ENCODE results near the gene ANO1.
"Not testable (repeated sequence)": the region's sequence is repeated elsewhere in the genome, so short reads cannot be mapped to it uniquely, and the experiment has no call there.

Gene ANO1

DNA sequence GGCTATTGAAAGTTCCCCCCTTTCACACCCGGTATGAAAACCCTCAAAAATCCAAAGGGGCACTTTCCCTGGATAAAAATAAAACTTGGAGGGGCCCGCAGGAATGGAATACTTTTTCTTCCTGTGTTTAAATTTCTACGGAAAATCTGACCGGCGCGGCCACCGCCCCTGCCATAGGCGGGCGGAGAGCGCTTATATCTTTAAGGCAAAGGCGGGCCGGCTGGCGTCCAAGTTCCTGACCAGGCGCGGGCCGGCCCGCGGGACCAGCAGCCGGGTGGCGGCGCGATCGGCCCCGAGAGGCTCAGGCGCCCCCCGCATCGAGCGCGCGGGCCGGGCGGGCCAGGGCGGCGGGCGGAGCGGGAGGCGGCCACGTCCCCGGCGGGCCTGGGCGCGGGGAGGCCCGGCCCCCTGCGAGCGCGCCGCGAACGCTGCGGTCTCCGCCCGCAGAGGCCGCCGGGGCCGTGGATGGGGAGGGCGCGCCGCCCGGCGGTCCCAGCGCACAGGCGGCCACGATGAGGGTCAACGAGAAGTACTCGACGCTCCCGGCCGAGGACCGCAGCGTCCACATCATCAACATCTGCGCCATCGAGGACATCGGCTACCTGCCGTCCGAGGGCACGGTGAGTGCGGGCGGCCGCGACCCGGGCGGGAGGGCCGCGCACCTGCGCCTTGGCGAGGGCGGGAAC is at the start of gene ANO1:
Gene ANO1, plus strand, starts transcription at position 223 of the 686 bp plus-strand sequence. Its CDS starts 290 bp downstream, at position 513.
- no peak for DNase-seq

DNA sequence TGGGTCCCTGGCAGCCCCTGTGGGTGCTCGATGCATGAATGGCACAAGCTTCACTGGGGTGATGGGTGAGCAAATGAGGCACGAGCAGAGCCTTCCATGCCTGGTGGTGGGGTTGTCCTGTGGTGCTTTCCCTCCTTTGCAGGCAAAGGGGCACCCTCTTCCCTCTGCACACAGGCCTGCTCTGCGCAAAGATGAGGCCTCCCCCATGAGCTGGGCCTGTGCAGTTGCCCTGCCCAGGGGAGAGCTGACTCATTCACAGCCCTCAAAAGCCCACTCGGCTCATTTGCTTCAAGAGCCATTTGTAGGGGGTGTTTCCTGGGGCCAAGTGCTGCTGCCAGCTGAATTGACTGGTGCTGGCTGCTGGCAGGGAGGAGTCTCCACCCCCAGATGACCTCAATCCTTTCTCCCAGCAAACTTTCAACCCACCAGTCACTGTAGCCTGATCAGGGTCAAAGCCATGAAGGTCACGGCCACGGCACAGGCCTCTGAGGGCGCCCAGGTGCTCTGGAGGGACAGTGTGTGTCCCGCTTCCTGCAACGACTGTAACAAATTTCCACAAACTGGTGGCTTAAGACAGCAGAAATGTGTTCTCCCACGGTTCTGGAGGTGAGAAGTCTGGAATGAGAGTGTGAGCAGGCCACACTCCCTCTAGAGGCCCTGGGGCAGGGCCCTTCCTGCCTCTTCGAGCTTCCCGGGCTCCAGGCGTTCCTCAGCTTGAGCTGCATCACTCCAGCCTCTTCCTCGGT is 48.8 kb upstream of the ANO1 start:
- no peak for DNase-seq

DNA sequence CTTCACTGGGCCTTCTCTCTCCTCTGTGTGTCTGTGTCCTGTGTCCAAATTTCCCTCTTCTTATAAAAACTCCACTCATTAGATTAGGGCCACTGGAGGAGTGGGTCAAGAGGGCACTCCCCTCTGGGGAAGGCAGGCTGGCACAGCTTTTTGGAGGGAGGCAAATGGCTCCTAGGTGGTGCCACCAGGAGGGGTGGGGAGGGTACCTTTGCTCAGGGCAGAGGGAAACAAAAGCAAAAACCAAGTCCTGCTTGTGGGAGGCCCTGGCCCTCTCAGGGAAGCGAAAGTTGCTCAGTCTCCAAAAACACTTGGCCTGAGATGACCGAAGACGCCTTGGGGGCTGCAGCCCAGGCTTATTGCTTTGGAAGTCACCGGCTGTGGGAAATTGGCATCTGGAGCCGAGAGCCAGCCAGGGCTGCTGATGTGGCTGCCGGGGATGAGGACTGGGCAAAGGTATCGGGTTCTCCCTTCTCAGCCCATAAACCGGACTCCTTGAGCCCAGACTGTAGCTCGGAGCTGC is 48.2 kb upstream of the ANO1 start:
- no peak for DNase-seq

DNA sequence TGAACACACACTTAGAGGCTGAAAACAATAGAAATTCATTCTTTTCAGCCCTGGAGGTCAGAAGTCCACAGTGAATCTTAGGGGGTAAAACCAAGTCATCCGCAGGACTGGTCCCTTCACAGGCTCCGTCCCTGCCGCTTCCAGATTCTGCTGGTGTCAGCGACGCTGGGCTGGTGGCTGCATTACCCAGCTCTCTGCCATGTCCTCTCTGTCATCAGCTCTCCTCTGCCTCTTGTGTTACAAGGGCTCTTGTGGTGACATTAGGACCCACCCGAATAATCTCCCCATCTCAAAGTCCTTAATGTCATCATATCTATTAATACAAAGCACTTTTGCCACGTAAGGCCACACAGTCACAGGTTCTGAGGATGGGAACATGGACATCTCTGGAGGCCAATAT is 47.7 kb upstream of the ANO1 start:
- DNase-seq, result no peak

DNA sequence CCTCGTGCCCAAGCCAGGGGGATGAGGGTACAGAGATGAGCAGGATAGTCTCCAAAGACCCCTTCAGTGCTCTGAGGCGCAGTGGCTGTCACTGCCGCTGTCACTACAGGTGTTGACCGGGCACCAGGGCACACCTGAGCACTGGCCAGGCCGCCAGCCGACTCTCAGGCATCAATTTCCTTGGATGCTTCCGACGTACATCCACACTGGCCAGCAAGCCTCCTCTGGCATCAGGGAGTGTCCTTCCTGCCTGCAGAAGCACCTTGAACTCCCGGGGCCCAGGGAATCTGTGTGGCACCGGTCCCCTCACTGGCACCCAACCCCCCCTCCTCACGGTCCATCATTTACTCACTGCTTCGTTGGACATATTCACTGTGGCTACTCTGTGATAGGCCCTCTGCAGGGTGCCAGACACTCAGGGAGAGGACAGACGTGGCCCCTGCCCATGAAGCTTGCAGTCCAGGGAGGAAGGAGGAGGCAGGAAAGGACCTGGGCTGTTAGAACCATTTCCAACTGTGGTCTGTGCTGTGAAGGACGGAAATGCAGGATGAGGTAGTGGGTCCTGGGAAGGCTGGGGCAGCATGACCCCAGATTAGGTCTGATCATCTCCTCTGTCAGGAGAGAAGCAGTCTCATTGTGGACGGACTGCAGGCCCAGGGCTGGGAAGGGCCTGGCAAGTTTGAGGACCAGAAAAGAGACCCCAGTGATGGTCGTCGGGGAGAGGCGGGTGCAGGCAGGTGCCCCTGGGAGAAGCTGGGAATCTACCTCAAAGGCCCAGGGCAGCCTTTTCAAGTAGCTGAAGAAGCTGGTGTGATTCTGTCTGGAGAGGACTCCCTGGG is 46.3 kb upstream of the ANO1 start:
- DNase-seq, result no peak

DNA sequence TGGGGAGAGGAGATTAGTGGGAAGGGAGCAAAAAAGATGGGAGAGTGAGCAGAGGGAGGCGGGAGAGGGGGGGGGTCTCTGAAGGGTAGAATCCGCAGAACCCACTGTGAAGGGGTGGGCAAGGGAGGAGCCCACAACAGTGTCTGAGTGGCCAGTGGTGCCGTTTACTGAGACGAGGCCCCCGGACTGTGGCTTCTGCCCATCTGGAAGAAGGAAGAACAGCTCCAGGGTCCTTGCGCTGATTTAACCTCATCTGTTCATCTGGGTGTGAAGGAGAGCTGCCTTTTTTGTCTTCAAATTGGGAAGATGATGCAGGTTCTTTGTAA is 45.7 kb upstream of the ANO1 start:
- no peak for DNase-seq

DNA sequence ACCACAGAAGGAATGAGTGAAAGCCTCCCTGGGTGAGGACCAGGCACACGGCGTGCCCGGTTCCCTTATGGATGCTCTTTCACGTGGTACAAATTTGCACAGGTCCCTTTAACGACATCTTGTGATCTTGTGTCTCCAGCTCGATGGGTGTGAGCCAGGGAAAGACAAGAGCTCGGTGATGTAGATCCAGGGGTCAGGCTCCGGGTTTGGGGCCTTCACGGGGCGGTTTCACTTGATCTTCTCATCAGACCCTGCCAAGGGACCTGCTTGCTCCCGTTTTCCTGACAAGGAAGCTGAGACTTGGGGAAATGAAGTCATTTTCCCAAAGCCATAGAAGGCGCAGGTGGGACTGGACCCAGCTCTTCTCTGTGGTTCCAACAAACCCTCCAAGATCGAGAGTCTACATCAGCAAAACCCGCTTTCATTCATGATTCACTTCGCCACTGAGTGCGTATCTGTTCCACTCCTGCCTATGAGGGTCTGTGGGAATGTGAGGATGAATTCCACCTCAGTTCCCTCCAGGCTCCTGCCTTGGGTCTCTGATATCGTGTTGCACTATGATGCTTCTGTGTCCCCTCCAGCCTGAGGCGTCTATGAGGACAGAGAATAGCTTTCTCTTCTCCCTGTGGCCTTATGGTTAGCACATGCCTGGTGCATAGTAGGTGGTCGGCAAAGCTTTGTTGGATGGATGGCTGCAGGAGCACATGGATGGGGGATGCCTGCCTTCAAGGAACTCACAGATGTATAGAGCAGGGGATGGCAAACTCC is 45.0 kb upstream of the ANO1 start:
- no peak for DNase-seq

DNA sequence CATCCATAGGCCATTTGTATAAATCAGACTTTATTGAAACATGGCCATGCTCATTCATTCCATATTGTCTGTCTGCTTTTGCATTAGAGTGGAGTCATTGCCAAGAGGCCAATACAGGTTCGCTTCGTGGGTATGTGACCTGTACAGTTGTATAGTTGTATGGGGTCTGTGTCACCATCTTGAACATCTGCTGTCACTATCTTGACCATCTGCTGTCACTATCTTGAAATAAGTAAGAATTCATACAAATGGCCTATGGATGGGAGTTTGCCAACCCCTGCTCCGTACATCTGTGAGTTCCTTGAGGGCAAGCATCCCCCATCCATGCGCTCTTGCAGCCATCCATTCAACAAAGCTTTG is 44.4 kb upstream of the ANO1 start:
- DNase-seq, result no peak

DNA sequence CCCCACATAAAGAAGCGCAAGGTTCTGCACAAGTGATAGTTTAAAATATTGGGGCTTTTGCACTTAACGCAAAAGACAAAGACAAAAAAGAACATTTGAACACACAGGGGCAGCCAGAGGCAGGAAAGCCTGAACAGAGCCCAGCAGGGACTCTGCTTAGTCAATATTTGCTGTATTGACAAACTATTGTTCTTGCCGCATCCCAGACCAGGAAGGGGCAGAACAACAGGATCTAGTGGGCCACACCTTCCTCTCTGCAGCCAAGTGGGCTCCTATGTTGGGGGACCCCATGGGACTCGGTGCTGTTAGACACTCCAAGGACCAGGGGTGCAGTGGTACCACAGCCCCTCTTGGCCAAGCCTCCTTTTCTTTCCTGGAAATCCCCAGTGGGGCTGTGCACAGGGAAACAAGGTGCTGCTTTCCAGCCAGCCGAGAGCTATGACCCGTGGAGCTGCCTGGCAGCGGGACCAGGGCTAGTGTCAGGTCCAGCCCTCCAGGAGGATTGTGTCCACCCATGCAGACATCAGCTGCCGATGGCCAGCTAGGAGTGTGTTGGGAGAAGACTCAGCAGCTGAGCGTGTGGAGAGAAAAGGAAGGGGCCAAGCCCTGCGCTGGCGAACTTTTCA is 43.3 kb upstream of the ANO1 start:
- no peak for DNase-seq

DNA sequence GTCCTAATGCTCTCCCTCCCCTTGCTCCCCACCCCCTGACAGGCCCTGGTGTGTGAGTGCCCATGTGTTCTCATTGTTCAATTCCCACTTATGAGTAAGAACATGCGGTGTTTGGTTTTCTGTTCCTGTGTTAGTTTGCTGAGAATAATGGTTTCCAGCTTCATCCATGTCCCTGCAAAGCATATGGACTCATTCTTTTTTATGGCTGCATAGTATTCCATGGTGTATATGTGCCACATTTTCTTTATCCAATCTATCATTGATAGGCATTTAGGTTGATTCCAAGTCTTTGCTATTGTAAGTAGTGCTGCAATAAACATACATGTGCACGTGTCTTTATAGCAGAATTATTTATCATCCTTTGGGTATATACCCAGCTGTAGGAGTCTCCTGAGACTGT is 42.5 kb upstream of the ANO1 start:
- not testable (repeated sequence) for DNase-seq

DNA sequence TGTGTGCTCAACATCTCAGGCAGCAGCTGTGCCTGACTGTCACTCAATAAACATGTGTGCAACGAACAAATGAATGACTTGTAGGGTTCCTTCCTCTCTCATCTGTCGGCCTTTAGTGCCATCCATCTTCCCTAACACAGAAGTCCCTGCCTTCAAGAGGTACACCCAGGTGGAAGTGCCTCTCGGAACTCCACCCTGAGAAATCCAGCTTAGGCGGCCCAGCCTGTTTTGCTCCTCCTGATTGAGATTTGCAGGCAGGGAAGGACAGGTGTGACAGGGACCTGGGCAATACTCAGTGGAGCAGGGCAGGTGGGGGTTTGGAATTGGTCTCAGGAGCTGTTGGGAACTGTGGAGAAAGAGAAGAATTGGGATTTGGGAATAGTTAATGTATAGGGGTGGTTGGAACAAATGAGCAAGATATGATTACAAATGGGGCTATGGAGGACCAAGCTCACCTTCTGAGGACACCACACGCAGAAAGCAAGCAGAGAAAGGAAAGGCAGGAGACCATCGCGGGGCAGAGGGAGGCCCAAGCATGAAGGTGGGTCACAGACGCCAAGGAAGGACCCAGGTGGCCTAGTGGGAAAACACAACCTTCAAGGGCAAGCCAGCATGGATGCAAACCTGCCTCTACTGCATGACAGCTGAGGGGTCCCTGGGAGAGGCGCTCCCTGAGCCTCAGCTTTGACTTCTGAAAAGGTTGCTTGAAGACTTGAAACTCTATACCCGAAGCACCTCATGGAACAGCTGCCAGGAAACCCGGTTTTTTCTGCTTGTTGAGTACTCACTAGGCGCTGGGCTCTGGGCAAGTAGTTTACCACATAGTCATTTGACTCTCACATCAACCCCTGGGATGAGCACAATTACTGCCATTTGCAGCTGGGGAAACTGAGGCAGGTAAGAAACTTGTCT is 40.9 kb upstream of the ANO1 start:
- DNase-seq, result no peak

DNA sequence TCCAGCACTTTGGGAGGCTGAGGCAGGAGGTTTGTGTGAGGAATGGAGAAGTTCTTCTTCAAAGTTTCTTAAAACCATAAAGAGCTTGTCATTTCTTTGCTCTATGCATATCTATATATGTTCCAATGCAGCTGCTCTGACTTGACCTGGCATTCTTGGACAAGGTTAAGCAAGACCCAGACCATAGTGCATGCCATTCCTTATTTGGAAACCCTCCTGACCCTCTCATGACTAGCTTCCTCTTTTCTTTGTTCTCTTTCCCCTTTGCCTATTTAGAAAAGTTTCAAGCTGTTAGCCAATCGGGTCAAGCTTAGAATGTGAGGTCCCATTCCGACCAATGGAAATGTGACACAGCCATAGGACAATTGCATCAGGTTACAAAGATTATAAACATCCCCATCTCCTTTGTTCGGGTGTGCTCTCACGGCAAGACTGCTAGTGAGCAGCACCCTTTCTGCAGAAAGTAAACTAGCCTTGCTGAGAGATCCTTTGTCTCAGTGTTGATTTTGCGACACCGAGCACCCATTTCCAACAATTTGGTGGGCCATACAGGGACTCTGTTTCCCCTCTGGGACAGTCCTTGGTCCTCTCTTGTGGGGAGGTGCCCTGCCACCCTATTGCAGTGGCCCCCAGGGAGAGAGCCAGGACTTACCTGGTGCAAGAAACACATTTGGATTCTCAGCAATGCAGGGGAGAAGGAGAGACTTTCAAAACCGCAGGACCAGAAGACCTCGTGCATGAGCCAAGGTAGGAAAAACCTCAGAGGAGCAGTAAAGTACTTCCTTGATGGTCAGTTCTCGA is 39.9 kb upstream of the ANO1 start:
- no peak for DNase-seq

DNA sequence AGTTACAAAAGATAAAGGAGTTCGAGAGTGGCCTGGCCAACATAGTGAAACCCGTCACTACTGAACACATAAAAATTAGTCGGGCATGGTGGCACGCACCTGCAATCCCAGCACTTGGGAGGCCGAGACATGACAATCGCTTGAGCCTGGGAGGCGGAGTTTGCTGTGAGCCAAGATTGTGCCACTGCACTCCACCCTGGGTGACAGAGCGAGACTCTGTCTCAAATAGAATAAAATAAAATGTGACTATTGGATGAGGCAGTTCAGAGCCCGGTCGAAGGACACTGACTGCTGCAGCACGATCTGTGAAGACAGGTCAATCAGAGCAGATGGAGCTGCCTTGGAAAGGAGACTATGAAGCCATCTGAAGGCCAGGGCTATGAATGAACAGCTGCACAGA is 37.7 kb upstream of the ANO1 start:
- no peak for DNase-seq

DNA sequence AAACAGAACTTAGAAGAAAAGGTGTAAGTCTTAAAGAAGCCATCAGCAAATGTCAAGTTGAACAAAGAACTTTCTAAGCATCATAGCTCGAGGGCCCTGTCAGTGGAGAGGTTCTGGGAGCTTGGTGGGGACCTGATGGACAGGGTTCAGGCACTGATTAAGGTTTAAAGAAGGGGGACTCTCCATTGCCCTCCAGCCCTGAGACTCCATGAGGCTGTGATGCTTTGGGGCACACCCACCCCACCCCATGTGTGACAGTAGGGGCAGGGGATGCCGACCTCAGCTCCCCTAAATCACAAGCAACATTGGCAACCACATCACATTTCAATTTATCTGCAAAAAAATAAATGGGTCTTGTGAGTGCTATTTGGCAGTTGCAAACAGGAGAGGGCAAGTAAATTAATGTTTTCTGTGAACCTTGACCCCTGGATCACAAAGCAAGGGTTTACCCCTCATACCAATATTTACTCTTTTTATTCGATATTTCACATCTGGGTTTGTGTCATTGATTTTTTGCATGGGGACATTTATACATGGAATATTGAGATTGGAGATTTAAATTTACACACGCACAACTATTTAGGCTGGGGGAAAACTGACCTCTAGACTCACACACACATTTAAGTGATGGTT is 37.1 kb upstream of the ANO1 start:
- no peak for DNase-seq

DNA sequence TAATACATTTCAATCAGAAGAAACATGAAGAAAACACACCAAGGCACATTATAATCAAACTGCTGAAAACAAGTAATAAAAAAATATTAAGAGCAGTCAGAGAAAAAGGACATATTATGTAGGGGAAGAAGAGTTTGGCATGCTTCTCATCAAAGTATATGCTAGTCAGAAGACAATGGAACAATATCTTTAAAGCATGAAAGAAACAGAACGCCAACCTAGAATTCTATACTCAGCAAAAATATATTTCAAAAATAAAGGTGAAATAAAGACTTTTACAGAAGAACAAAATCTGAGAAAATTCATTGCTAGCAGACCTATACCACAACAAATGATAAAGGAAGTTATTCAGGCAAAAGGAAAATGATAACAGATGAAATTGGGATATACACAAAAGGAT is 34.6 kb upstream of the ANO1 start:
- no peak for DNase-seq

DNA sequence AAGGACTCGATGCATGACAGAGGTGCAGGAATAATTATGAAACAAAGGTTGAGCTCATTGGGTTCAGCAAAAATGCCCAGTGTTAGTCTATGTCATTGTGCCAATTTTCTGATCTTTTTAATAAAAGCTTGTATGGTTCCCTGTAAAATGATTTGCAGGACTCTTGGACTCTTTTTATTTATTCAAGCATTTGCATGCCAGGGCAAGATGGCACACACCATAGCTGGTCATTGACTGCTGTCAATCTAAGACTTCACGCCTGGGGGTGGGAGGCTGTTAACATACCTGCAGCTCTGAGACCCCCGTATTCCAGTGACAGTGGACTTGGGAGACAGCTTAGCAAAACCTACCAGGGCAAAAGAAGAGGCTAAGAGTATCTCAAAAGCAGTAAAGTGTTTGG is 32.0 kb upstream of the ANO1 start:
- no peak for DNase-seq

DNA sequence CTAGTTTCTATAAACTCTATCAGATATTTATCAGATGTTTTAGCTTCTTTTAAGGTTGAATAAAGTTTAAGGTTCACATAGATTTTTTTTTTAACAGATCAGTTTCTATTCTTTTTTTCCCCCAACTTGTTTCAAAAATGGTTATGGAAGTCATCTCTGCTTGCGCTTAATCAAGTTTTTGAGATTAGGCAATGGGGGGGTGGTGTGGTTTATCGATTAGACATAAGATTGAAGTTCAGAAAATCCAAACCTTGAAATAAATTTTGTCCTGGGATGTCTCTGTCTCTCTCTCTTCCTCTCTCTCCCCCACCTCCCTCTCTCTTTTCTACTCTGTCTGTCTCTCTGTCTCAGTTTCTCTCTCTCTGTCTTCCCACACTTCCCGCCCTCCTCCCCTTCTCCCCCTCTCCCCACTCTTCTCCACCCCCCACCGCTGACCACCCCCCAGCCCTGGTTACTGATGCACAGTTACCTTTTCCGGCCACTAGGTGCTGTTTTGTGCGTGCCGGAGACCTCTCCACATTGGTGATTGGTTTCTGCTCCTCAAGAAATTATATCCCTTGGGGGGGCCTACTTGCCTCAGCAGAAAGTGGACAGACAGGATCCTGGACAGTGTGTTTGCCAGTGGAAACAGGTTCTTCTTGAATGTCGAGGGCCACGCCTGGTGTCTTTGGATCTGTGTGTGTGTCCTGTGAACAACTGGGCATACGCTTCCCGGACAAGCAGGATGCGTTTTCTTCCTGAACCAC is 29.7 kb upstream of the ANO1 start:
- DNase-seq, result no peak

DNA sequence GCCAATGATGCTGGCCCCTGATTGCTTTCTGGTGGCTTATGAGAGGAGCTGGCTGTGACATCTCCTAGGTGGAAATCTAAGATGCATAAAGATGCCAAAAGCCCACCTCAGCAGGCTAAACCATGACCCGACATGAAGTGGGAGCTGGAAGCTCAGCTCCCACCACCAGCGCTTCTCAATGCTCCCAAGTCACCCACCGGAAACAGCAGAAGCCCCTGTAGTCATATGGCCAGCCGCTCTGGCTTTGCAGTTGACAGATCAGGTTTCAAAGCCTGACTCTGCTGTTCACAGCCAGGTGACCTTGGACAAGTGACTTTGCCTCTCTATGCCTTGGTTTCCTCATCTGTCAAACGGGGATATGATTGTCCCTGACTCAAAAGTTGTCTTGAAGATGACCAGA is 29.1 kb upstream of the ANO1 start:
- DNase-seq, result no peak

DNA sequence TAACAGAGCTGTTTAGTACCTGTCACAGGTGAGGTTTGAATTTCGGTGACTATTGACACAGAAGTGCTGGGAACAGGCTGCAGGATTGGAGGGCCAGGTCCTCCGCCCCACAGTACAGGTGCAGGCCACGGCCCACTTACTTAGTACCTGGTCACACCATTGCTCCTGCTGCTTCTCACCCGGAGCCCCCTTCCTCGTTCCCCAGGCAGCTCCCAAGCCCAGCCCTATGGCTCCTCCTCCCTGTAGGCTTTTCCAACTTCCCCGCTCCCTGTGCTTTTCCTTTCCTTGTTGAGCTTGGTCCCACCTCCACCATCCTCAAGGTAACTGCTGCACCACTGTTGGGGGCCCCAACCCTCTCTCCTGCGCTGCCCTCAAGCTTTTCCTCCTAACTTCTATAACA is 27.9 kb upstream of the ANO1 start:
- DNase-seq, result no peak

Data from NCI-H774 (cell line).